Upper lobe of right lung (tissue), 1 donor: ENCODE results near the gene RNF157. TPM values are rescaled to one million over a fixed set of nuclear protein-coding genes. Genes with fewer than 3 reads are reported as not detected.
"Not testable (repeated sequence)": the region's sequence is repeated elsewhere in the genome, so short reads cannot be mapped to it uniquely, and the experiment has no call there.

ENCODE experiments used
- ATAC-seq: fragments of 200-7000 bp; cut with Tn5 transposase; one replicate; pipeline ENCODE4 v1.9.1; 2020; ENCODE audit warnings: mild to moderate bottlenecking, moderate library complexity
- DNase-seq: peaks from one replicate; pipeline ENCODE4 v3.0.0-alpha.2; 2020
- H3K27ac ChIP-seq: fragments of 200-600 bp; one replicate; pipeline ENCODE4 v1.8.0; 2022
- H3K27me3 ChIP-seq: fragments of 200-600 bp; one replicate; pipeline ENCODE4 v1.8.0; 2022; ENCODE audit warnings: mild to moderate bottlenecking
- H3K36me3 ChIP-seq: fragments of 200-600 bp; one replicate; pipeline ENCODE4 v1.8.0; 2022
- H3K4me1 ChIP-seq: fragments of 200-600 bp; one replicate; pipeline ENCODE4 v1.8.0; 2022
- H3K4me3 ChIP-seq: fragments of 200-600 bp; one replicate; pipeline ENCODE4 v1.8.0; 2022; ENCODE audit warnings: mild to moderate bottlenecking
- H3K9me3 ChIP-seq: fragments of 200-600 bp; one replicate; pipeline ENCODE4 v1.8.0; 2022
- intact Hi-C: fragments of 100-400 bp; cut with DNase I; formaldehyde crosslinking; loops from one replicate; pipeline ENCODE4 v1.11.0; 2022
- total RNA-seq: library from RNA; stranded (reverse); fragmentation: NEBNext Ultra II Directional; extraction: Animal tissue kit (Norgen Biotek cat#: 25700); gene quantifications from one replicate; pipeline ENCODE4 v1.2.1, GENCODE V29; 2021
- TF ChIP-seq, protein P1 (sequence below): fragments of 200-600 bp; IDR thresholded peaks from one replicate; pipeline ENCODE4 v1.8.0; 2022; ENCODE audit warnings: antibody characterized with exemption
- donor health status: DM: no; HTN: yes; CAD: no; lungs with severe emphysema.

The RNF157 gene
- total RNA-seq, 1 donor from 2014 or later, result 3.8 TPM

DNA sequence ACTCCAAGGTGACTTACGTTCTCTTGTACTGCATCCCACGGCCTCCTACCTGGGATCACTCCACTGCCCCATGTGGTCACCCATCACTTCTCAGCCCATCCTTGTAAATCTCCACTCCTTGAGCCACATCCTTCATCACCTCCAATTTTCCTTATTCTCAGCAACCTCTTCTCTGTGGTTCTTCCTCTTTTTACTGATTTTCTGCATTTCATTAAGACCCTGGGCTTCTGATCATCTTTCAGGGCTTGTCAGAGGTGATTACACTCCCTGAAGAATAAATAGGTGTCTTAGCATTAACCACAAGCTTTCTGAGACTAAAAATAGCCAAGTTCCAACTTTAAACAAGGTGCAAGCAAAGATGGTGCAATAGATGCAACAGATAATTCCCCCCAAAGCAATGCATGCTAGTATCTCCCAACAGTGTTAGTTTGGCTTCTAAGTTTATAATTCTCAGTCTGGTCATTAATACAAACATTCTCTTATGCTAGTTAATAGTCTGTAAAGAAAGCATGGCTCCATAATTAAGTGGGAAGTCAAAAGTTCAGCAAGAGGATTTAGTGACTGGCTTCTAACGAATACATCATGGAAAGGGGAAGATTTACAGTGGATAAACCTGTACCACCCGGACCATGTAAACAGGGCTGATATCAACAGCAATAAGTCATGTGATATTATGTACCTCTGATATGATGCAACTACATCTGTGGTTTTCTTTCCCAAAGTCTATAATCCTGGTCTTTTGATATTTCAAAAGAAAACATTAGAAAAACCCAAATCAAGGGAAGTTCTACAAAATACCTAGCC lies 51.9 kb downstream of the RNF157 start:
- no peak for ATAC-seq
- no peak for DNase-seq
- H3K4me3 ChIP-seq, result no peak overlapping the region
- H3K36me3 ChIP-seq, result no peaks in the 10 kb centered on the region
- H3K4me1 ChIP-seq, result no peaks in the 10 kb centered on the region
- TF ChIP-seq, protein P1, sequence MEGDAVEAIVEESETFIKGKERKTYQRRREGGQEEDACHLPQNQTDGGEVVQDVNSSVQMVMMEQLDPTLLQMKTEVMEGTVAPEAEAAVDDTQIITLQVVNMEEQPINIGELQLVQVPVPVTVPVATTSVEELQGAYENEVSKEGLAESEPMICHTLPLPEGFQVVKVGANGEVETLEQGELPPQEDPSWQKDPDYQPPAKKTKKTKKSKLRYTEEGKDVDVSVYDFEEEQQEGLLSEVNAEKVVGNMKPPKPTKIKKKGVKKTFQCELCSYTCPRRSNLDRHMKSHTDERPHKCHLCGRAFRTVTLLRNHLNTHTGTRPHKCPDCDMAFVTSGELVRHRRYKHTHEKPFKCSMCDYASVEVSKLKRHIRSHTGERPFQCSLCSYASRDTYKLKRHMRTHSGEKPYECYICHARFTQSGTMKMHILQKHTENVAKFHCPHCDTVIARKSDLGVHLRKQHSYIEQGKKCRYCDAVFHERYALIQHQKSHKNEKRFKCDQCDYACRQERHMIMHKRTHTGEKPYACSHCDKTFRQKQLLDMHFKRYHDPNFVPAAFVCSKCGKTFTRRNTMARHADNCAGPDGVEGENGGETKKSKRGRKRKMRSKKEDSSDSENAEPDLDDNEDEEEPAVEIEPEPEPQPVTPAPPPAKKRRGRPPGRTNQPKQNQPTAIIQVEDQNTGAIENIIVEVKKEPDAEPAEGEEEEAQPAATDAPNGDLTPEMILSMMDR, result no peak
- no peaks in the 10 kb centered on the region for H3K27me3 ChIP-seq
- no peak overlapping the region for H3K27ac ChIP-seq
- no peaks in the 10 kb centered on the region for H3K9me3 ChIP-seq
- intact Hi-C loops, result loop anchor here (10.0 kb wide), 1 partner anchor 64 kb away; no protein-coding TSS in a partner anchor

DNA sequence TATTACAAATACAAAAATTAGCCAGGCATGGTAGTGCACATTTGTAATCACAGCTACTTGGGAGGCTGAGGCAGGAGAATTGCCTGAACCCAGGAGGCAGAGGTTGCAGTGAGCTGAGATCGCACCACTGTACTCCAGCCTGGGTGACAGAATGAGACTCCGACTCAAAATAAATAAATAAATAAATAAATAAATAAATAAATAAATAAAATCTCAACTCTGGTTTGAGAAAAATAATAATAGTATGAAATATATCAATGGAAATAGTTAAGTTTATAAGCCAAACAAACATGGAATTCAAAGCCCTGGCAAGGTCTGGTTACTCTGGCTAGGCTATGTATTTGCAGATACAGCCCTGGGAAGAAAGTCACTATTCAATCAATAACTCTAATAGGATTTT lies 53.5 kb downstream of the RNF157 start:
- H3K27ac ChIP-seq, H3K27me3 ChIP-seq, H3K36me3 ChIP-seq, DNase-seq, ATAC-seq, H3K4me1 ChIP-seq, H3K9me3 ChIP-seq, H3K4me3 ChIP-seq: not testable (repeated sequence)
- intact Hi-C loops, result loop anchor here (10.0 kb wide), 1 partner anchor 62 kb away; no protein-coding TSS in a partner anchor

DNA sequence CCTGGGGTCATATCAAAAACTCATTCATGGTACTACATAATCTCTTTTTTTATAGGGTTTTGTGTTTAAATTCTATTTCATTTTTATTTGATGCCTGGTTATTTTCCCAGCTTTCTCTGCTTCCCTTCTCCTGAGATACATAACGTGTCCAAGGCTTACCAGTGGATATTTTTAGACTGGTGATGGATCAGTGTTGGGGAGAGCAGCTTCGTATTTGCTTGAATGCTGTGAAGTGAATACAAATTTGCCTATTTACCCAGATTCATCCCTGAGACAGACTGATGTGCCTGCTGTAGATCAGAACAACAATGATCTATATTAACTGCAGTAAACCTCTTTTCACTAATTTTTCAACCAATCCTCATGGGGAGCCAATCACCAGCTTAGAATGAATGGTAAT lies 56.0 kb downstream of the RNF157 start:
- Histone ChIP-seq H3K36me3 (no peaks in the 10 kb centered on the region), H3K27ac (no peak overlapping the region), H3K9me3 (no peaks in the 10 kb centered on the region), H3K4me3 (no peak overlapping the region), H3K27me3 (no peaks in the 10 kb centered on the region), H3K4me1 (no peaks in the 10 kb centered on the region)
- TF ChIP-seq, protein P1, result no peak
- DNase-seq, result no peak
- intact Hi-C loops, result loop anchor here (10.0 kb wide), 1 partner anchor 59 kb away; no protein-coding TSS in a partner anchor
- ATAC-seq, result no peak

DNA sequence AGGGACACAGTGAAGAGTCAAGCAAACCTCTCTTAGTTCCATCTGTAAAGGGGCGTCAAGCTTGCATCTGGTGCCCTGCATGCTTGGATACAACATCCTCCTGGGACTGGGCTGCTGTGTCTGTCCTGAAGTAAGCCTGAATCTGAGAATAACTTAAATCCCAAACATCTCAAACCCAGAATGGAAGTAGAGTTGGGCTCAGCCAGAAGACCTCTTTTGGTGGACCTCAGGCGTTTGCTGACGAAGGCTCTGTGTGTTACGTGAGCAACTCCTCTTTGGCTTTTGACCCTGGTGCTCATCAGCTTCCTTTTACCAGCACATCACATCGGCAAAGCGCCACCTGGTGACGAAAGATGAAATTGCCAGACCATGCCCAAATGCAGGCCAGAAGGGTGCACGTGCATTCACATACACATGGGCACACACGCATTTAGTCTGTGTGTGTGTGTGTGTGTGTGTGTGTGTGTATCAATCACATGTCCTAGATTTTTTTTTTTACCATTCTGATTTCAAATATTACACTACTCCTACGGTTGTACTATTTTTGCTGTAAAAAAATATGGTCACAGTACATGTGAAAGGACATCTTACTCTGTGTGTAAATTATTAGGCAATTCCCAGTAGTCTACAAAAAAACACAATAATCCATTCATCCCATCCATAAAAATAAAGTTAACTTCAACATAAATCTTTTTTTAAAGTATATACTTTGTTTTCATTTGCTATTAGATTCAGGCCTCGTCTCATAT lies 58.1 kb downstream of the RNF157 start:
- ATAC-seq (peak; percentile 98), DNase-seq (peak; percentile 89)
- Histone ChIP-seq H3K27me3 (no peaks in the 10 kb centered on the region), H3K36me3 (no peaks in the 10 kb centered on the region), H3K27ac (no peak overlapping the region), H3K9me3 (no peaks in the 10 kb centered on the region), H3K4me1 (no peaks in the 10 kb centered on the region), H3K4me3 (no peak overlapping the region)
- TF ChIP-seq, protein P1, result peak; percentile 91
- intact Hi-C loops, result loop anchor here (10.0 kb wide), 1 partner anchor 57 kb away; no protein-coding TSS in a partner anchor

DNA sequence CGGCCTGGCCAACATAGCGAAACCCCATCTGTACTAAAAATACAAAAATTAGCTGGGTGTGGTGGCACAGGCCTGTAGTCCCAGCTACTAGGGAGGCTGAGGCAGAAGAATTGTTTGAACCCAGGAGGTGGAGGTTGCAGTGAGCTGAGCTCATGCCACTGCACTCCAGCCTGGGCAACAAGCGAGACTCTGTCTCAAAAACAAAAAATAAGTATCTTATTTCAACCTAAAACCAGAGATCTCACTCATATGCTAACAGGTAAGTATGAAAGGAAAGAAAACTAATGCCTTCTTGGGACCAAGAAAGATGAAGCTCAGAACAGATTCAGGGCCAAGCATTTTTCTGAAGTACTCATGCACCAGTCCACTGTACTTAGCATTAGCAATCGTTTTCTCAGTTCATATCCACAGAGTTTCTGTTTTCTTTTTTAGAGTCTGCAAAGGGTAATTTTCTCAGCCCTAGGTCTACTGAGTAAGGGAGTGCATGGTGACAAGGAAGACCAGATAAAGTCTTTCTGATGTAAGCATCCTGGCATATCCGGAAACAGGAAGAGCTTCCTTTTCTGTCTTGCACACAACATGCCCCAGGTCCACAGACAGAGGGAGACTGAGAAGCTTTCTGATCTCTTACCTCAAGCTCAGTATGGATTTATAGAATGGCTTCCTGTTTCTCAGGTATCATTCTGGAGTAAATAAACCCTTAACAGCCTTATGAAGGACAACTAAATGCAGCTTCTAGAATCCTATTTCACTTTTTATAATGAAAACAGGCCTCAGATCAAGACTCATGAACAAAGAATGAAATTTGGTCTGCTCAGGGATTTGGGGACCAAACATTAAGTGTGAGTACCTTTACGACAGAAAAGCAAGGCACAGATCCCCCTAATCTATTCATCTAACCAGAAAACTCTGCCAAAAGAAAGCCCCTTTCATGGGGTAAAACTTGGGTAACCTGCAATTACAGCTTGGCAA lies 60.5 kb downstream of the RNF157 start:
- DNase-seq (no peak), ATAC-seq (no peak)
- H3K4me3 ChIP-seq, result no peak overlapping the region
- no peaks in the 10 kb centered on the region for H3K27me3 ChIP-seq
- no peaks in the 10 kb centered on the region for H3K36me3 ChIP-seq
- H3K27ac ChIP-seq, result no peak overlapping the region
- intact Hi-C loops, result loop anchor here (10.0 kb wide), 1 partner anchor 55 kb away; no protein-coding TSS in a partner anchor
- H3K9me3 ChIP-seq, result no peaks in the 10 kb centered on the region
- no peaks in the 10 kb centered on the region for H3K4me1 ChIP-seq
- TF ChIP-seq, protein P1, result peak; percentile 7
